GM19452 (cell line): ENCODE measurements around the gene SLC25A25.
"Not testable (repeated sequence)": the region's sequence is repeated elsewhere in the genome, so short reads cannot be mapped to it uniquely, and the experiment has no call there.

Source experiments
- ATAC-seq: cut with Tn5 transposase; IDR thresholded peaks from one replicate; pipeline ENCODE4 v1.9.1; 2021; ENCODE audit not compliant: unreplicated experiment

The SLC25A25 gene

GRCh38 chr9:128051932-128052709, 15.9 kb upstream of the SLC25A25 start:
- no peak for ATAC-seq

DNA sequence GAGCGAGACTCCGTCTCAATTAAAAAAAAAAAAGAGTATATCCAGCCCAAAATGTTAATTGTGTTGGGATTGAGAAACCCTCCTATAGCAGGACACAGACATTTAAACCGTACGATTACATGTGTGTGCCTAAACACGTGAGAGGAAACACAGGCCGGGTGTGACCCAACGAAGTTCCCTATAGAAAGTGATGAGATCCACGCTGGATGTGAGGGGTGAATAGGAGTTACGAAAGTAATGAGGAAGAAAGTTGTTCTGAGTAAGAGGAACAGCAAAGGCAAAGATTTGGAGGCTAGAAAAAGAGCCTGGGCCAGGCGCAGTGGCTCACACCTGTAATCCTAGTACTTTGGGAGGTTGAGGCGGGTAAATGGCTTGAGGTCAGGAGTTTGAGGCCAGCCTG, 14.5 kb upstream of the SLC25A25 start:
- no peak for ATAC-seq

DNA sequence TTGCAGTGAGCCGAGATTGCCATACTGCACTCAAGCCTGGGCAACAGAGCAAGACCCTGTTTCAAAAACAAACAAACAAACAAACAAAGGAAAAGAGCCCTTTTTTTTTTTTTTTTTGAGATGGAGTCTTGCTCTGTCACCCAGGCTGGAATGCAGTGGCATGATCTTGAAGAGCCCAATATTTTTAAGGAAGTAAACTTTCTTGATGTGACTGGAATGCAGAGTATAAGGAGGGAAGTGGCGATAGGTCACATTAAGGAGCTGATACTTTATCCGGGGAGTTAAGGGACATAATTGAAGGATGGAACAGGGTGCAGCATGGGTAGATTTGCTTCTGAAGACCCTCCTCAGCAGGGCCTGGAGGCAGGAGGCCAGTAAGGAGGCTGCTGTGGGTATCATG, 13.9 kb upstream of the SLC25A25 start:
- no peak for ATAC-seq

GRCh38 chr9:128055344-128056040, 12.5 kb upstream of the SLC25A25 start:
- ATAC-seq, result no peak

DNA sequence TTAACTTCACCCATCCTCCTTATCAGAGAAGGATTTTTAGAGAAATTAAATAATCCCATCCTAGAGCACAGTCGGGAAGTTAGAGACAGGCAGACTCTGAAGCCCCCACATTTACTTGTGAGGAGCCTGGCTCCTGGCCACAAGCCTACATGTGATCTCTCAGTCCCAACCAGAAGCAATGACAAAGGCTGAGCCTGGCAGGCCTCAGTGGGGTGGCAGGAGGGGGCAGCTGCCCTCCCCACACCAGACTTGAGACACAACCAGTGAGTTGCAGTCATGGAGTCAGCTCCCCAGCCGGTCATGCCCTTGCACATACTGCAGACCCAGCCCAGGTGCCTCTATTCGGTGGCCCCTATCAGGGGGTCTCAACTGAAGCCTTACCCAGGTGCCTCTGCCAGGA, 11.9 kb upstream of the SLC25A25 start:
- no peak for ATAC-seq

DNA sequence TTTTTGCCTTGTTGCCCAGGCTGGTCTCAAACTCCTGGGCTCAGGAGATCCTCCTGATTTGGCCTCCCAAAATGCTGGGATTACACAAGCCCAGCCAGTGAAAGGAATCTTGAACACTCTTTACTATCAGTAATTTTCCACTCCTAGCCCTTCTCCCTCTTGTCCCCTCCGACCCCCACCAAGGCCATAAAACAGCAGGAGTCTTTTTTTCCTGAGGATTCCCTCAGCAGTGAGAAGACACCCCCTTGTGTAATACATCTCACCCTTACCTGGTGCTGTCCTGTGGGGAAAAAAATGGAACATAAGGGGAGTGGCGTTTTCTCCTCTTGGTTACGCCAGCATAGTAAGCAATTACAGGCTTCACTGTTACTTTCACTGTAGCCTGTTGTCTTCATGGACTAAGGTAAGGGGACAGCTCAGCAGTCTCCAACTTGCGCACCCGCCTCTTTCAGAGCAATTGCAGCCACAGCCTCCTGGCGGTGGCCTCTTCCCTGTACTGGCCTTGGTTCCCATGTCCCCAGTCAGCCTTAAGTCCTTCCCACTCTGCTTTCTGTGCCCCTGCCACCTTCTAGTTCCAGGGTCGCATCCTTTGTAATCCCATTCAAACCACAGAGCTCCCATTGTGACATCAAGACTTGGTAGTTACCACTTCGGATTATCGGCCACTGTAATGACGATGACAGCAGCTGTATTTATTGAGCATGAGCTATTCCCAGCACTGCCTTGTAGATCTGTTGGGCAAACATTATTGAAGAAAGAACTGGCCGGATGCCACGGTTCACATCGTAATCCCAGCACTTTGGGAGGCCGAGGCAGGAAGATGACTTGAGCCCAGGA, 10.9 kb upstream of the SLC25A25 start:
- no peak for ATAC-seq

GRCh38 chr9:128057724-128058409, 10.2 kb upstream of the SLC25A25 start:
- no peak for ATAC-seq

- ATAC-seq, result no peak
Observed at GRCh38 chr9:128059365-128059983, 8.6 kb upstream of the SLC25A25 start.

DNA sequence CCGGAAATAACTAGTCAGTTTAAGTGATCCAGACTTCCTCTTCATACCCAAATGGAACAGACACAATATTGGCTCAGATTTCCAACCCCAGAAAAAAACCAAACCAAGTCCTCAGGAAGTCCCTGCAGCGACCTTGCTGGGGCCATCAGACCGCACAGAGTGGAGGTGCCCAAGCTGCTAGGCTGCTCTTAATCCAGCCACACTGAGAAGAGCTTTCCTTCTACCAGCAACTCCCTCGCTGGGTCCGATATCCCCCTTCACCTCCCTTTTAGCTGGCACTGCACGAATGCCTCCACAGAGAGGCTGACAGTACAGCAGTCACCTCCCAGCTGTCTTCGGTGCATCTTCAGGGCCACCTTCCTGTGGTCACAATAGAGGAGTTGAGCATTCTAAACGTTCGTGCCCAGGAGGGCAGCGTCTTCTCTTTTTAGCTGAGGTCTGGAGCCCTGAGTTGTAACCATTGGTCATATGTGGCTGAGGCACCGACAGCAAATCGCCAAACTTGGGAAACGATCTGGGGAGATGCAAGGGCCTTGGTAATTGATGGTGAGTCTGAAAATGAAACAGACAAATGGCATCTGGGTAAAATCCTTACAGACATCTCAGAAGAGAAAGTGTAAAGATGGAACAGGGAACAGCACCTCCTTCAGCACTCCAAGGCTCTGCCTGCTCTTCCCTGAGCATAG, 6.6 kb upstream of the SLC25A25 start:
- ATAC-seq, result no peak

DNA sequence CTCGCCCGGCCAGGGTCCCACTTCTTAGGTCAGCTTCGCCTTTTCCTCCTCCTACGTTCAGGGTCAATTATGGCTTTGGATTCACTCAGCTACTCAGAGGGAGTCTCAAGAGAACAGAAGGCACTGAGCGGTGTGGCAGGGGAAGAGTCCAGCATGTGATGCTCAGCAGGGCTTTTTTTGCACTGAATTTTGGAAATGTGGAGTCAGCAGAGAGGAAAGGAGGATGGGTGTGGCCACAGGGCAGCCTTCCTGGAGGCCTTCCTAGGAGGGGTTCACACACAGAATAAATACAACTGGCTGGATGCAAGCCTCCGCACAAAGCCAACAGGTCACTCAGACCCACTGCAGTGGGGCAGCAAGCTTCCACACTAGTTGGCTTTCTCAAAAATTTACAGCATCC, 5.8 kb upstream of the SLC25A25 start:
- ATAC-seq, result no peak

DNA sequence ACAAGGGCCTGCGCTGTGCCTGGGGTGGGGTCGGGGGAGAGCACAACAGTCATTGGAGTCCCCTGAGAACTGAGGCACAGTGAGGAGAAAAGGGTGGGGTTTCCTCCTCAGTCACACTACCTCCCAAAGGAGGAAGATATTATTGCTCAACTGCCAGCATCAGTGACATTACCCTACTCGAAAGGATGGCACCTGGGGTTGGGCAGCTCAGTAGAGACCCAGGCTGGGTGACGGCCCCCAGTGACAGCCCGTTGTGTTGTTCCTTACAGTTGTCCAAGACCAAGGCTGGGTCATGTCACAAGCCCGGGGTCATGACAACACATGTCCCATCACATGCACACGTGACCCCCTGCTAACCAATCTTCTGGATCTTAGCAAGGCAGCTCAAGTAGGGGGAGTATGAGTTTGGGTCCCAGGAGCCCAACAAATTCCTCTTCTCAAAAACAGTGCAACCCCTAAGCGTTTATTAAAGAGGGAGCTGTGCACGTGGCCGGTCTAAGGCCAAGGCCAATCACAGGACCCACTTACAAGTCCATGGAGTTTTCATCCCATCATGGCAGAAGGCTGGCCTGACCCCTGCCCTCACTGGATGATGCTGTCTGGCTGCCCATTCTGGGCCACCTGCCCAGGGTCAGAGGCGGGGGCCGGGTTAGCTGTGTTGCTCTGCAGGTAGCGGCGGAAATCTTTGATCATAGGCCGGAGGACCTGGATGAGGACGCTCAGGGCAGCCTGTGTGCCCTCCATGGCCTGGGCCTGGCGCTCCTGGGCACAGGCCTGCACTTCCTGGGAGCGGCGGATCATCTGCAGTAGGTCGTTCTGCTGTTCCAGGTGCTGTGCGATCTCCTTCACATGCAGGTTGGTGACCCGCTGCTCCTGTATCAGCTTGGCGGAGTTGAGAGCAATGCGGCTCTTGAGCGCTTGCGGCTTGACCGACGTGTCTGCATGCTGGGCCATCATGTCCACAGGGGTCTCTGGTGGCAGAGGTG, 4.9 kb upstream of the SLC25A25 start:
- no peak for ATAC-seq

- ATAC-seq, result no peak
Observed at GRCh38 chr9:128065907-128066712, 1.9 kb upstream of the SLC25A25 start.

DNA sequence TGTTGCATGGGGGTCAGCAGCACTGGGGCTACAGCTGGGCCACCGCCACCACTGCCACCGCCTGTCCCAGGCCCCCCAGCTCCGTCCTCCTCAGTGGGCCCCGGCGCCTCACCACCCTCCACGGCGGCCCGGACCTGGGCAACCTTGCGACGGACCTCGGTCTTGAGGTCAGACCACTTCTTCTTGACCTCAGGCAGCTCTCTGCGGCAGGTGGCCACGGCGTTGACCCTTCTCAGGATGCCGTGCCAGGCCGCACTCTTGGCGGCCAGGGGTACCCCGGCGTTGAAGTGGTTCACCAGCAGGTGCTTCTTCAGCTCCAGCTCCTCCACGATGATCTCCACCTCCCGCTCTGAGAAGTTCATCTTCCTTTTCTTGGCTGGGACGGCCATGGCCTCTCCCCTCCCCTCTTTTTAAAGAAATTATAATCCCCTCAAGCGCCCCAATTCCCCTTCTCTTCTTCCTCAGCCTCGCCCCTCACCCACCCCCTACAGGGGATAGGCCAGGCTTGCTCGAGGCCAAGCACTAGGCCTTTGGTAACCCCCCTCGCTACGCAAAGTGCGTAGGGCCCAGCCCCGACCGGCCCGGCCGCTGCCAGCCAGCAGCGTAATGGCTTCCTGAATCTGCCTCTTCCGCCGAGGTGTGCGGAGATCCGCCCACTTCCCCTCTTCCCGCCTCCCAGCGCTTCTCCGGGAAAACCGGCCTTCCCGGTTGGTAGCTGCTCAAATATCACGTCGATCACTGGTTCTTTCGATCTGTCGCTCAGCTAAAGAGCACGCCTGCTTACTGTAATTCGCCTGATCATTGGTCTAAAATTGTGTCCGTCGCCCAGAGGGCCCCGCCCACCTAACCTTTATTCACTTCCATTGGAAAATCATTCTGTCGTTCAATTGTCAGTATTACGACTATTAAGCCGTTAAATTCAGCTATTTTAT, 1.1 kb upstream of the SLC25A25 start, which contains the start of gene NAIF1:
Gene NAIF1, minus strand, starts transcription at position 608 of the 932 bp plus-strand sequence. Its CDS starts 219 bp downstream, at position 389.
- ATAC-seq, result peak; percentile 60

DNA sequence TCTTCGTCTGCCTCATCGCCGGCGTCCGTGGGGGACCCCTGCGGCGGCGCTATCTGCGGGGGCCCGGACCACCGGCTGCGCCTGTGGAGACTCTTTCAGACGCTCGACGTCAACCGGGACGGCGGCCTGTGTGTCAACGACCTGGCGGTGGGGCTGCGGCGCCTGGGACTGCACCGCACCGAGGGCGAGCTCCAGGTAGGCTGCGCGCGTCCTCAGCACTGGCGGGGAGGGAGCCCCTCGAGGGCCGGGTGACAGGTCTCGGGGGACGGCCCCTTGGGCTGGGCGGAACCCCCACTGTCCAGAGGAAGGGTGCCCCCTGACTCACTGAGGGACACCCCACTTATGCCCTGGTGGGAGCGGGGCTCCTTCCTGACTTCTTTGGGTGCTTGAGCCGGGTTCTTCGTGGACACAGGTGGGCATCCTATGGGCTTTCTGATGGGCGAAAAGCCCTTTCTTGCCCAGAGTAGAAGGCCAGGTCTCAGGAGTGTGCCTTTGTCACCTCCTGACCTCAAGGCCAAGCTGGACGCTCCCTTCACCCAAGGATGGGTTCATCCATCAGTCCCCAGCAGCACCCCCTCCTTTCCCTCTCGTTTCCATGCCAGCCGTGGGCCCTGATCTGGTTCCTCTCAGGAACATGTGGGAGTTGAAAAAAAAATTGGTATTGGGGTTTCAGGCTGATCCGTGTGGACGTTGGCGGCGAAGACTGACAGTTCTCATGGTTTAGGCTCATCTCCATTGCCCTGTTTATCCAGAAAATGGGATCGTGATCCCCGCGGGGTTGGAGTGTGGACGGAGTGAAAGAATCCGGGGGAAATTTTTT, 564 bp downstream of the SLC25A25 start:
- peak; percentile 5 for ATAC-seq

DNA sequence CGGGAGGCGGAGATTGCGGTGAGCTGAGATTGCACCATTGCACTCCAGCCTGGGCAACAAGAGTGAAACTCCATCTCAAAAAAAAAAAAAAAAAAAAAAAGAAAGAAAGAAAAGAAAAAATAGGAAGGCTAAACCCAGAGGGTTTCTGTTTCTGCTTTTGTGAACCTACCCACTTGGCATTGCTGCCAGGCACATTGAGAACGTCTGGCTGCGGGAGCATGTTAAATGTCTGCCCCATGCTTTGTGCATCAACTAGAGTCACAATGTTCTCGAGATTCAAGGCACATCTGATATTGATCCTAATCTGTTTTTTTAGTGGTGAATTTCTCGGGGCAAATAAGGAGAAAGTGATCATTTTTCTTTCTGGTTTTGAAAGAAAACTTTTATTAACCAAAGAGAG, 2.8 kb downstream of the SLC25A25 start:
- ATAC-seq, result no peak

- not testable (repeated sequence) for ATAC-seq
Observed at GRCh38 chr9:128071475-128071874, 3.4 kb downstream of the SLC25A25 start.
